NCI-H460 (cell line): ENCODE measurements around the gene PRSS57. TPM values are rescaled to one million over a fixed set of nuclear protein-coding genes. Genes with fewer than 3 reads are reported as not detected.

Experiments
- DNase-seq: peaks from one replicate; pipeline ENCODE4 v3.0.0-alpha.2; 2016; ENCODE audit warnings: low read depth; ENCODE audit errors: extremely low read depth
- total RNA-seq: library from RNA; depleted of rRNA; stranded (reverse); fragments of >200 nt; shearing (Covaris generic); gene quantifications from 2 replicates; pipeline ENCODE4 v1.2.3, GENCODE V29; 2014; rRNA removed

PRSS57 gene
- total RNA-seq, 1 experiment from 2014 or later, result not detected

DNA sequence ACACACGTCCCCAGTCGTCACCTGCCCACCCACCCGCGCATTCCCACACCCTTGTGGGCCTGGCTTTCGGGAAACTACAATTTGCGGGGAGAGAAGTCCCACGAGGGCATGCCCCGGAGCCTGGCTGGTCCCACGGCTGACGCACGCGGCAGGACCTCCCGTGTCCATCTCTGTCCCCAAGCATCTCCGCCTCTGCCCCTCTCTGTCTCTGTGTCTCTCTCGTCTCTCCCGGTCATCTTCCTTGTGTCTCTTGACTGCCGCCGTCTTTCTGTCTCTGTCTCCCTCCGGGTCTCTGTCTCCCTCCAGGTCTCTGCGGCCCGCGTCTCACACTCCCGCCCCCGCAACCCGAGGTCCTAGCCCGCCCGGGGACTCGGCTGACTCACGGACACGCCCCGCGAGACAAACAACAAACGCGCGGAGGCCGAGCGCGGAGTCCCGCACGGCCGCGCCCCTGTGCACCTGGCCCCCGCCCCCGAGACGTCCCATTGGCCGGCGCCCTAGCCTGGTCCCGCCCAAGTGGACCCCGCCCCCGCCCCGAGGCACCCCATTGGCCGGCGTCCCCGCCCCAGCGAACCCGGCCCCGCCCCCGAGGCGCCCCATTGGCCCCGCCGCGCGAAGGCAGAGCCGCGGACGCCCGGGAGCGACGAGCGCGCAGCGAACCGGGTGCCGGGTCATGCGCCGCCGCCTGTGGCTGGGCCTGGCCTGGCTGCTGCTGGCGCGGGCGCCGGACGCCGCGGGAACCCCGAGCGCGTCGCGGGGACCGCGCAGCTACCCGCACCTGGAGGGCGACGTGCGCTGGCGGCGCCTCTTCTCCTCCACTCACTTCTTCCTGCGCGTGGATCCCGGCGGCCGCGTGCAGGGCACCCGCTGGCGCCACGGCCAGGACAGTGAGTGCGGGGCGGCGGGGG is 55.7 kb downstream of the PRSS57 start, which contains the start of gene FGF22:
FGF22 (plus strand) TSS at position 627 of the 908 bp plus-strand sequence; CDS start at position 674, 47 bp downstream.
- DNase-seq, result peak; percentile 80

DNA sequence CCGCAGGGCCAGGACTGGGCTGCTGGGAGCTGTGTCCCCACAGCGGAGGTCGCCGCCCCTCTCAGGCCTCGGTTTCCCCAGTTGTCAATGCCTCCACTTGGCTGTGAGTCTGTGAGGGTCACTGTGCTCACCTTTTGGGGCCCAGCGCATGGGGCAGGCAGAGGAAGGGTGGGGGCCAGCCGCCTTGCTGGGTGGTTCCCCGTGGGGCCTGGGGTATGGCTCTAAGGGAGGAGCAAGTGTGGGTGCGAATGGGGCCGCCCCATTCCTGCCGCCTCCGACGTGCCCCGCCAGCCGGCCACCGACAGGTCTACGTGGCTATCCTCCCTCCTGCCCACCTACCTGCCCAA is 56.4 kb downstream of the PRSS57 start:
- DNase-seq, result no peak

Other genes with a start within 250 kb of the PRSS57 start
- gene SHC2, start 234.4 kb downstream of the PRSS57 start, total RNA-seq, result 0.58 and 1.1 TPM in 2 replicates
- gene MADCAM1, start 199.0 kb downstream of the PRSS57 start, total RNA-seq, result not detected in 2 replicates
- 10.5 and 14.6 TPM in 2 replicates for gene TPGS1, start 188.0 kb downstream of the PRSS57 start, total RNA-seq
- 60.6 and 66.0 TPM in 2 replicates for gene CDC34, start 163.7 kb downstream of the PRSS57 start, total RNA-seq
- gene GZMM, start 151.4 kb downstream of the PRSS57 start, total RNA-seq, result not detected in 2 replicates
- gene BSG, start 122.9 kb downstream of the PRSS57 start, total RNA-seq, result 614 and 702 TPM in 2 replicates
- gene HCN2, start 105.6 kb downstream of the PRSS57 start, total RNA-seq, result 0.45 and 0.63 TPM in 2 replicates
- 25.0 and 29.9 TPM in 2 replicates for gene POLRMT, start 61.9 kb downstream of the PRSS57 start, total RNA-seq
- gene FGF22, start 55.6 kb downstream of the PRSS57 start, total RNA-seq, result not detected in 2 replicates
- gene RNF126, start 32.2 kb downstream of the PRSS57 start, total RNA-seq, result 27.0 and 33.5 TPM in 2 replicates
- gene FSTL3, start 19.1 kb downstream of the PRSS57 start, total RNA-seq, result 43.3 and 51.7 TPM in 2 replicates
- gene PALM, start 13.5 kb upstream of the PRSS57 start, total RNA-seq, result 4.2 and 7.6 TPM in 2 replicates
- 24.1 and 30.1 TPM in 2 replicates for gene MISP, start 55.7 kb upstream of the PRSS57 start, total RNA-seq
- 236 and 249 TPM in 2 replicates for gene PTBP1, start 102.0 kb upstream of the PRSS57 start, total RNA-seq
- gene PLPPR3, start 126.5 kb upstream of the PRSS57 start, total RNA-seq, result 2.6 and 3.0 TPM in 2 replicates
- 0.35 TPM in 1 of 2 replicates, not detected in the other for gene AZU1, start 132.4 kb upstream of the PRSS57 start, total RNA-seq
- gene PRTN3, start 145.5 kb upstream of the PRSS57 start, total RNA-seq, result 0.50 and 1.4 TPM in 2 replicates
- gene ELANE, start 156.9 kb upstream of the PRSS57 start, total RNA-seq, result 0.40 TPM in 1 of 2 replicates, not detected in the other
- 9.2 and 14.1 TPM in 2 replicates for gene CFD, start 164.2 kb upstream of the PRSS57 start, total RNA-seq
- gene MED16, start 197.7 kb upstream of the PRSS57 start, total RNA-seq, result 10.3 and 12.3 TPM in 2 replicates
- not detected in 2 replicates for gene RNU6-9, start 198.0 kb upstream of the PRSS57 start, total RNA-seq
- gene R3HDM4, start 217.8 kb upstream of the PRSS57 start, total RNA-seq, result 28.6 and 35.1 TPM in 2 replicates
- not detected in 2 replicates for gene KISS1R, start 221.9 kb upstream of the PRSS57 start, total RNA-seq
- 4.9 and 5.4 TPM in 2 replicates for gene ARID3A, start 230.6 kb upstream of the PRSS57 start, total RNA-seq